Fibroblast of the aortic adventitia (primary cell): Measurements from ENCODE around the gene BCAS3. TPM values are rescaled to one million over a fixed set of nuclear protein-coding genes. Genes with fewer than 3 reads are reported as not detected.

ENCODE experiments used
- DNase-seq: peaks from one replicate; pipeline ENCODE4 v3.0.0-alpha.2; 2010; ENCODE audit warnings: low read depth
- H3K4me3 ChIP-seq: 2 replicates; pipeline ENCODE4 v1.5.1; 2011; ENCODE audit warnings: low read depth, mild to moderate bottlenecking, control low read depth, low read length, moderate library complexity
- CTCF ChIP-seq: IDR thresholded peaks from 2 replicates; pipeline ENCODE4 v1.5.1; 2011; ENCODE audit warnings: mild to moderate bottlenecking, low read length, control low read depth, inconsistent platforms; ENCODE audit not compliant: insufficient read depth
- total RNA-seq: library from RNA; depleted of rRNA; stranded (reverse); fragments of >200 nt; gene quantifications from 2 replicates; pipeline ENCODE4 v1.2.3, GENCODE V29; 2012; ENCODE audit warnings: low replicate concordance

Gene BCAS3
- total RNA-seq, 1 donor, result 29.6 TPM

DNA sequence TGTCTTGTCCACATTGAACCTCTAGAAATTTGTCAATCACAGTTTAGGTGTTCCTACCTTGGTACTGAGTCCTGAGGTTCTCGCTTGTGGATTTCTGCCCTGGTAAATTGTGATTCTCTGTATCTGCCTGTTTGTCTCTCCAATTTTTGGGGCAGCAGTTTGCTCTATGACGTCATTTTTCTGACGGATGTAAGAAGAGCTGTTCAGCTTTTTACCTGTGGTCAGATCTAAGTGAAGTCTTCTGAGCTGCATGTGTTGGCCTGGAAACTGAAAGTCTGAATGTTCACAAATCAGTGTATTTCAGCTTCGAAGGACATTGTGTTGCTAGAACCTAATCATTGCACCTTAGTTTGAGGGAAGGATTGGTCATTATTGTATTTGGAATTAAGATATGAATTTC lies 63.4 kb downstream of the BCAS3 start:
- no peak for TF ChIP-seq CTCF
- no peak overlapping the region for H3K4me3 ChIP-seq
- no peak for DNase-seq

DNA sequence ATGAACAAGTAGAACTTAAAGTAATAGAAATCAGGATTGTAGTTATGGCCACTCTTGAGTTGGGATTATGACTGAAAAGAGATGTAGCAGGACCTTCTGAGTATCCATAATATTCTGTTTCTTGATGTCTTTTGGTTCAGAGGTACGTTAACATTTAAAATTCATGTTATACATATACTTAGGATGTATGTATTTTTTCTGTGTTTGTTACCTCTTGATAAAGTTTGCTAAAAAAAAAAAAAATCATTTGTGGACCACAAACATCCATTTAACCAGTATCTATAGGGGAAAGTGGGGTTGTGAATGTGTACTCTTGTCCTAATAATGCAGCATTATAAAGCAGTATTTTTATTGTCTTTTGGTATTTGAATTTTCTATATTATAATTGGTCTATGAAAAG lies 65.6 kb downstream of the BCAS3 start:
- H3K4me3 ChIP-seq, result no peak overlapping the region
- no peak for DNase-seq
- no peak for TF ChIP-seq CTCF

DNA sequence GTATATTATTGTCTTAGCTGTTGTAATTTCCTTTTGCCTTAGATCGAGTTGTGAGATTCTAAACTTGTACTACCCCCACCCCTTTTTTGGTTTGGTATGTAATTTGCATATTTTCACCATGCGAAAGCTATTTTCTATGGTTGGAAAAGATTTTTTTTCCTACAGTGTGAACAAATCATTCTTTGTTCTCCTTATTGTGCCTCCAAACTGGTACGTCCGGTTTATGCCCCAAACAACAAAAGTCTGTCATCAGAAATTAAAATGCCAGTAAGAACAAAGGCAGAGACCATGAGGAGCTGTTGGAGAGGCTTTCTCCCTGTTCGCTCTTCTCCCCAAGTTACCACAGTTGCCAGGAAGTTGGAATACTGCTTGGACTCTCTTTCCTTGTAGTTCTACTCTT lies 66.1 kb downstream of the BCAS3 start:
- H3K4me3 ChIP-seq, result no peak overlapping the region
- TF ChIP-seq CTCF, result no peak
- DNase-seq, result peak; percentile 8

DNA sequence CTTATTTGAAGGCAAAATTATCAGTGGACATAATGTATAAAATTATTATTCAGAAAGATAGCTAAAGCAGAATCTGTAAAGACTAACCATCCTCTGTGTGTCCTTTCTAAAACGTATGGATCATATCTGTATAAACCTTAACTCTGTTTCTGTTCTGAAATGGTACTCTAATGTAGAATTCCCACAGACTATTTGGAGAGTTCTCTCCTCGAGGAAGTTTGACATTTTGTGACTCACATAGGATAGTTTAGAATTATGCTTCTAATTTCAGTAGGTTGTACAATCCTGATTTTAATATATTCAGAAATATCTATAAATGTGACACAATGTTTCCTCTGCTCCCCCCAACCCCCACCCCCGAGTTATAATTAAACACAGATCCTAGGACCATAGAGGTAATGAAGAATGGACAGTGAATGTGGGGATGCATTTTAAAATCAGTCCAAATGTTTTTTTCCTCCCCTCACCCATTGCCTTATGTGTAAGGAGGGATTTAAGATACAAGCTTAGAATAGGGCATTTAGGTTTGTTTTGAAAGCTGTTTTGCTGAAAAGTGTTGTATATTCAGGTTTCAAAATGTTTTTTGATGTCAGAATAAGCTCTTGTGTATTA lies 66.8 kb downstream of the BCAS3 start:
- TF ChIP-seq CTCF, result no peak
- DNase-seq, result no peak
- H3K4me3 ChIP-seq, result no peak overlapping the region

DNA sequence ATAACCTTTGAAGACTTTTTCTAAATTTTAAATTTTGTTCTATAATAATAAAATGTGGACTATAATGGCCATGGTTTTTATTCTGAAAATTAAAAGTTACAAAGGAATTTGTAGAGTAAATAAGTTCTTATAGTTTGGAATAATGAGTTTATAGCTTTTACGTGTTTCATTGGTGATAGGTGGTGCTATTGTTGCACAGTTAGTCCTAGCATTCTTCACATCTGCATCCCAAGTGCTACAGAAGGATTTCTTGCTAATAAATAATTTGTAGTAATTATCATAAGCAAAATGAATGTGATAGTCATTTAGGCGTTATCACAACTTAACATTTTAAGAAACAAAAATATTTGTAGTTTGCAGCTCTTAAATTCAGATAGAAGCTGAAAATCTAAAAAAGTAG lies 67.9 kb downstream of the BCAS3 start:
- no peak for TF ChIP-seq CTCF
- no peak for DNase-seq
- no peak overlapping the region for H3K4me3 ChIP-seq

- TF ChIP-seq CTCF, result no peak
- DNase-seq, result no peak
- H3K4me3 ChIP-seq, result no peak overlapping the region
Measured at GRCh38 chr17:60747069-60747808, 69.6 kb downstream of the BCAS3 start.
